ENCODE results near the gene DNAH17.

The DNAH17 gene

GRCh38 chr17:78391051-78391431 lies 186.2 kb downstream of the DNAH17 start:
- no peak for DNase-seq (ENCODE audit: low read depth, low spot score)

DNA sequence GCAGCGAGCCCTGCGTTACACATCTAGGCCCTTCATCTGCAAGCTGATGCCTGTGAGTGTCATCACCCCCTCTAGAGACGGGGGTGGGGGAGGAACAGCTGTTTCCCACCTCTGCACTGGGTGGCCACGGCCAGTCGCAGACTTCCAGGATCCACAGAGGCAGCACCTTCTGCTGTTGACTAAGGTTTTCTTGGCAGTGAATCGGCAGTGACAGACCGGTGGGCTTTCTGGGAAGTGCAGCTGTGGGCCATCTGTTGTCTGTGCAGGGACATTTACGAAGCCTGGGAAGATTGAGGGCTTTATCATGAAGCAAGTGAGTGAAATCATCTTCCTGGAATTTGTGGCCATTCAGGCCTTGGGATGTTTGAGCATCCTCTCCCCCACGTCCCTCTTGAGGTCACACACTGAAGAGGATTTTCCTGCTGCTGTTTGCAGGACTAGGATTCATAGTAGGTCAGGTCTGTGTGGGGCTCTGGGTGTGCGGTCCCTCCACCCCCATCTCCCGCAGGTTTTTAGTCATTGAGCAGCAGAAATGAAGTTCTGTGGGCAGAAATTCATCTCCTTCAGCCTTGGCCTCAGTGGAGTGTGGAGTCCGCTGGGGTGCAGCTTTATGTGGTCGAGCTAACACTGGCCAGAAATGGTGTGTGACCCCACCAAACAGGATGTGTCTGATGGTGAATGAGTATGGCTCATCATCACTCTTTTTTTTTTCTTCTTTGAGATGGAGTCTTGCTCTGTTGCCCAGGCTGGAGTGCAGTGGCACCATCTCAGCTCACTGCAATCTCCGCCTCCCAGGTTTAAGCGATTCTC lies 186.8 kb downstream of the DNAH17 start:
- DNase-seq (ENCODE audit: low read depth, low spot score): no peak

DNA sequence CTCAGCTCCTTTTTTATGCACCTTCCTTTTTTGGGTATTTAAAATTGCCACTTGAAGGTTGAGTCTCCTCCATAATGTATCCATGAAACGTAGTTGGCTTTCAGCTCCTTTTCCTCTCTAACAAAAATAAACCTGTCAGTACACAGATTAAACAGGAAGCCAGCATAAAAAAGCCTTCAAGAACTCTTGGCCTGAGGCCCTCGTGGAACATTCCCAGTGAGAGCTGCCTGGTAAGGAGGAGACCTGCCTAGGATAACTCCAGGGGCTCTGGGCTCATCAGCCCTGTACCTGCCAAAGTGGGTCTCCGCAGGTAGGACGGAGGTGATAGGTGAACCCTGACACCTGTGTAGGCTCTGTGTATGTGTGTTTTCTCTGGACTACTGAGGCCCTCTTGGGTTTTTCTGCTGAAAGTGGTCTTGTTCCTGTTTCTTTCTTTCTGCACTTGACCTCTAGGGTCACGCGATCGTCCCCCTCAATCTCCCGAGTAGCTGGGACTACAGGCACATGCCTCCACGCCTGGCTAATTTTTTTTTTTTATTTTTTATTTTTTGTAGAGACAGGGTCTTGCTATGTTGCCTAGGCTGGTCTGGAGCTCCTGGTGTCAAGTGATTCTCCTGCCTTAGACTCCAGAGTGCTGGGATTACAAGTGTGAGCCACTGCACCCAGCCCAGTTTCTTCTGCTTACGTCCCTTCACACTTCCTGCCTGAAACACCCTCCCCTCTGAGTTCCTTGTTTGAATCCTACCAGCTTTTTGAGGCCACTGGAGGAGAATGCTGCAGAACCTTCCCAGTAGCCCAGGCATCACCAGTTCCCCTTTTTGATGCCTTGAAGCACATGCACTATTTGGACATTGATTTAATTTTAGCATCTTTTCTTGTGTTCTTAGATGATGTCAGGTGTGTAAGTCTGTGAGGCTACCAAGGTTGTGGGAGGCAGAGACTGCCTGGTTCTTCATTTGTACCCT lies 188.9 kb downstream of the DNAH17 start:
- no peak for DNase-seq (ENCODE audit: low read depth, low spot score)

- DNase-seq (ENCODE audit: low read depth, low spot score): no peak
These were observed 192.6 kb downstream of the DNAH17 start for GRCh38 chr17:78384479-78385175.

DNA sequence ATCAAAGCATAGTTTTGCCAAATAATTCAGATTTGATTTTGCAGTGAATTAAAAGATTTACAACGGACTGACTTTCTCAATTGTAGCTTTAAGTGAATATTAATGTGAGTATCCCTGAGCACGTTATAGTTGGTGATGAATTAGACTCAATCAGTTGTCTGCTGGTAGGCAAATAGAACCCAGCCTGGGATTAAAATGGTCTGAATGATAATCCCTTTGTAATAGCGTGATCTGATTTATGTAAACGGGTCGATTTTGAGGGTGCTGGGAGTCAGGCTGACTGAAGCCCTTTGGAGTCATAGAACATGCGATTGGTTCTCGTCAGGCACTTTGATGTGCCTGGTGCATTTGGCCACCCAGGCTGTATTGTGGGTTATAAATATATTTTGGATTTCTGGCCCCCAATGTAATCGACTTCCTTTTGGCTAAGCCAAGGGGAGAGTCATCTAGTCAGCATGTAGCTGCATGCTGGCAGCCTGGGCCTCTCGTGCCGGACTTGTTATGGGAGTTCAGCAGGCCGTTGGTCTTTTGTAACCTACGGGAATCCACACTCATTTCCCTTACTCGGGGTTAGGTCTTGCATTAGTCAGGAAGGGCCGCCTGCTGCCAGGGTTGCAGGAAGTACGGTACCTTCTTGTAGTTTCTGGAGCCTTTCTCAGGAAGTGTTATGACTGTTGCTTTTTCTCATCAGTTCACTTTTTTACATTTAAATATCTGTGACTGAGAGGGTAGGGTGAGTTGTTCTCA lies 193.3 kb downstream of the DNAH17 start:
- DNase-seq (ENCODE audit: low read depth, low spot score): peak; percentile 41

DNA sequence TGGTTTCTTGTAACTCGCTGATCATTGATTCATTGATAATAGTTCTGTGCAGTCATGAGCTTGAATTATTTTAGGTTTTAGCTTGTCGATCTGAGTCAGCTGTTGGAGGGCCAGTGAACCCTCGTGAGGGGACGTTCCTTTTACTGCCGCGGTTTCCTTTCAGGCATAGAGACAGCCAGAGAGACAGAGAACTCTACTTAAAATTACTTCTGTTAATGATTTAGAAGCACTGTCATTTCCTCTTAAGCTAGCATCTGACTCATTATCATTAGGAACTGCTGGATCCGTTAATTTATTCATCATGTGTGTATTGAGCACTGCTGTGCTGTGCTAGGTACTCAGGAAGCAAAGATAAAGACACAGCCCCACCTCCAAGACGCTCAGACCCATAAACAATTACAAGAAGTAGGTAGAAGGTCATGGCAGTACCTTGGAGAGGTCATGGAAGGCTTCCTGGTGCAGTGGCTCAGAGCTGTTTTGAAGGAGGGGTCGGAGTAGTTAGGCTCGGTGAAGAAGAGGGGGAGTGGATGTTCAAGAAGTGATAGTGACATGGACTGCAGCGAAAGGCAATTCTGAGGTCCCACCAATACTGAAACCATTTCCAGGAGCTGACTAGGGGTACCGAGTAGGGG lies 195.5 kb downstream of the DNAH17 start:
- peak; percentile 45 for DNase-seq (ENCODE audit: low read depth, low spot score)

DNA sequence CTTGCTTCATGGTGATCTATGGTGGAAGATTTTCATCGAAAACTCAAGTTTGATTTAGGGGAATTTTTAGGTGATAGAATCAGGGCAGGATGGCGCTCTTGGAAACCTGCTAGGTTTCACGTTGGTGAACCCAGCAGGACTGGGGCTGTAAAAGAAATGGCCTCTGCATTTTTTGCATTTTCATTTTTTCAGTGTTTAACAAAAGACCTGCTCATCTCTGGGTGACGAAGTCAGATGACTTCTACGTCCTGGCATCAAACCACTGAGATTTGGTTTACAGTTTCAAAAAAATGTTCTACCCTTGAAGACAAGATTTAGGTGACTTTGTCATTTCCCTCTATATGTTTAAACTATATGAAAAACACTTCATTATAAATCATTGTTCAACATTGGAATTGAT lies 196.8 kb downstream of the DNAH17 start:
- DNase-seq (ENCODE audit: low read depth, low spot score): no peak

DNA sequence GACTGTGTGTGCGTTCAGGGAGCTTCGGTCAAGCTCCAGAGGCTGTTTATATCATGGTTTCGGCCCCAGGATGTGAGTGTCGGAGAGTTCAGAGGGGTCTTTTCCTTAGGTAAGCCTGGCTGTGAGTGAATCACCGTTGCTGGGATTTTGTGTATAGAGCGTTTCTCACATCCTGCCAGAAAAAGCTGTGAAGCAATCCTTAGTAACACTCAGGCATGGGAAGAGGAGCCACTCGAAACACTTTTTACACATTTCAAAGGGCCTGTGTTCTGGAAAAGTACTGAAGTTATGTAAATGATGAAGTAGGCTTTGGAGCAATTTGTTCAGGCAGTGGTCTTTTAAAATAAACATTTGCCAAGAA lies 198.1 kb downstream of the DNAH17 start:
- DNase-seq (ENCODE audit: low read depth, low spot score): no peak

GRCh38 chr17:78378225-78379130 lies 198.7 kb downstream of the DNAH17 start, which contains the start of gene PGS1:
TSS of gene PGS1 (plus strand) at chr17:78378649. CDS start at chr17:78378666, 17 bp downstream.
- peak; percentile 75 for DNase-seq (ENCODE audit: low read depth, low spot score)

GRCh38 chr17:78377858-78378224 lies 199.4 kb downstream of the DNAH17 start:
- DNase-seq (ENCODE audit: low read depth, low spot score): no peak

DNA sequence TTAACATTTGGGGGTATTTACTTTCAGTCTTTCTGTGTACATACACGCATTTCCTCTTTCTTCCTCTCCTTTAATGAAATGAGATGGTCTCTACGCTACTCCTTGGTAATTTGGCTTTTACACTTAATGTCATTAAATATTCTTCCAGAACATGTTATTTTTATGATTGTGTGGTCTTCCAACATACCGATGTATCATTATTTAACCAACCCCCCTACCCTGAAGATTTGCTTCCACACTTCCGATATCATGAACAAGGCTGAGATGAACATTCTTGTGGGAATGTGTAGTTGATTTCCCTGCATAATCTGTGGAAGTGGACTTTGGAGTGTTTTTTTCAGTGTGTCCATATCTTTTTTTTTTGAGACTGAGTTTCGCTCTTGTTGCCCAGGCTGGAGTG lies 201.0 kb downstream of the DNAH17 start:
- DNase-seq (ENCODE audit: low read depth, low spot score): no peak

DNA sequence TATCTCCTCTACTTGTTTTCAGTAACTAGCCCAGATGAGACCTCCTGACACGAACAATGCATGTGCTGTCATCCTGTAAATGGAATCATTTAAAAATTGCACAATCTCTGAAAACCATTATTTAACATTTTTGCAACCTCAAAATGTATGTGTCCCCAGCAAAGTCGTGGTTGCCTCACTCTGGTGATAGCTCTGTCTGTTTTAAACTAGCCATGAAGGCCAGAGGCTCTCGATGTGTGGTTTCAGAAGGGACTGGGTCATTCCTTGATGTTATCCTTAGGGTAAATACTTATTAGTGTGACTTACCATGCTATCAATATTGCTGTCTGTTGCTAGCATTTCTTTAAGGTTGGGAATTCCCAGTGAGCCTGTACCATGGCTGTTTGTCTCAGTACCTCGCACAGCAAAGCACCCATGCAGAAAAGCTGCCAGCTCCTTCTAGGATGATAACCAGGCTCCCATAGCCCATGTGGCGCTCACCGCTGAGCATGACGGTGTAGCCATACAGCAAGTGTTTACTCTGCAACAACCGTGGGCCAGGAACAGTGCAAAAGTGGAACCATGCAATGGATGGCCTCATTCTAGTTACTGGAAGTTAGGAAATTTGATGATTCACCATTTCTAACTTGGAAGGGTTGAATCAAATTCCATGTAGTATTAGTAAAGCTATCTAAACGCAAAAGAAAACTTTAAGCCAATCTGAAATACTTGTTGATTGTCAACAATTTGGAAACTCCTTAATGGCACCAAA lies 201.6 kb downstream of the DNAH17 start:
- no peak for DNase-seq (ENCODE audit: low read depth, low spot score)

GRCh38 chr17:78374631-78375274 lies 202.4 kb downstream of the DNAH17 start:
- DNase-seq (ENCODE audit: low read depth, low spot score): no peak

- no peak for DNase-seq (ENCODE audit: low read depth, low spot score)
These were observed 203.0 kb downstream of the DNAH17 start for GRCh38 chr17:78374189-78374588.

All from activated CD4-positive, CD25-positive, alpha-beta regulatory T cell treated with anti-CD3 and anti-CD28 coated beads, Interleukin-2, amount 50 U/mL, for 16 hours (primary cell).